Osteoblast (primary cell): ENCODE data around the gene PITPNM1. TPM values are rescaled to one million over a fixed set of nuclear protein-coding genes. Genes with fewer than 3 reads are reported as not detected.

Source experiments
- DNase-seq: peaks from one replicate; pipeline ENCODE4 v3.0.0; 2011; ENCODE audit warnings: low spot score, mixed read lengths; ENCODE audit not compliant: insufficient read length; ENCODE audit errors: missing footprints
- H2AFZ ChIP-seq: 2 replicates; pipeline ENCODE4 v1.6.0; 2011; ENCODE audit warnings: mild to moderate bottlenecking, low read length
- H3K27ac ChIP-seq: 2 replicates; pipeline ENCODE4 v1.5.1; 2011; ENCODE audit warnings: mild to moderate bottlenecking, low read depth, low read length, moderate library complexity
- H3K27me3 ChIP-seq: 2 replicates; pipeline ENCODE4 v1.6.0; 2012; ENCODE audit warnings: mild to moderate bottlenecking, control low read depth, inconsistent platforms, low read length, moderate library complexity; ENCODE audit not compliant: insufficient read depth
- H3K36me3 ChIP-seq: 2 replicates; pipeline ENCODE4 v1.5.1; 2011; ENCODE audit warnings: mild to moderate bottlenecking, low read length, control low read depth, moderate library complexity; ENCODE audit not compliant: insufficient read depth
- H3K4me1 ChIP-seq: 2 replicates; pipeline ENCODE4 v1.5.1; 2011; ENCODE audit warnings: mild to moderate bottlenecking, low read length, control low read depth, moderate library complexity; ENCODE audit not compliant: insufficient read depth
- H3K4me2 ChIP-seq: 2 replicates; pipeline ENCODE4 v1.6.0; 2011; ENCODE audit warnings: mild to moderate bottlenecking, low read length; ENCODE audit not compliant: insufficient read depth
- H3K4me3 ChIP-seq: fragments of 200-600 bp; sonication (generic); 3 replicates; pipeline ENCODE4 v1.5.1; 2012; ENCODE audit warnings: mild to moderate bottlenecking, low read length, inconsistent platforms; ENCODE audit not compliant: insufficient read depth
- H3K79me2 ChIP-seq: 2 replicates; pipeline ENCODE4 v1.6.0; 2012; ENCODE audit warnings: mild to moderate bottlenecking, low read length, control low read depth, inconsistent platforms; ENCODE audit not compliant: insufficient read depth
- H3K9me3 ChIP-seq: 2 replicates; pipeline ENCODE4 v1.5.1; 2011; ENCODE audit warnings: low read depth, low read length, control low read depth
- H4K20me1 ChIP-seq: 2 replicates; pipeline ENCODE4 v1.6.0; 2012; ENCODE audit warnings: mild to moderate bottlenecking, low read length, control low read depth; ENCODE audit not compliant: insufficient read depth
- CTCF ChIP-seq: IDR thresholded peaks from 2 replicates; pipeline ENCODE4 v1.5.1; 2011; ENCODE audit warnings: mild to moderate bottlenecking, low read depth, low read length, moderate library complexity; ENCODE audit errors: extremely low read depth
- total RNA-seq: library from RNA; depleted of rRNA; stranded (reverse); fragments of >200 nt; gene quantifications from 2 replicates; pipeline ENCODE4 v1.2.3, GENCODE V29; 2012

Gene PITPNM1
- total RNA-seq, 1 donor, result 14.1 TPM

GRCh38 chr11:67520856-67521824 is 16.0 kb upstream of the PITPNM1 start:
- Histone ChIP-seq H3K27ac (no peak overlapping the region), H3K79me2 (no peaks in the 10 kb centered on the region), H2AFZ (no peak overlapping the region), H3K4me3 (no peak overlapping the region), H3K4me1 (no peaks in the 10 kb centered on the region), H3K9me3 (no peaks in the 10 kb centered on the region), H3K36me3 (no peaks in the 10 kb centered on the region), H4K20me1 (no peaks in the 10 kb centered on the region), H3K4me2 (no peak overlapping the region), H3K27me3 (peaks cover 5% of the 10 kb centered on the region)
- no peak for DNase-seq
- TF ChIP-seq CTCF, result no peak

- no peak for TF ChIP-seq CTCF
- Histone ChIP-seq H3K9me3 (no peaks in the 10 kb centered on the region), H3K36me3 (no peaks in the 10 kb centered on the region), H3K27me3 (peaks cover 5% of the 10 kb centered on the region), H3K79me2 (no peaks in the 10 kb centered on the region), H4K20me1 (no peaks in the 10 kb centered on the region), H3K4me3 (no peak overlapping the region), H3K4me1 (no peaks in the 10 kb centered on the region), H2AFZ (no peak overlapping the region), H3K27ac (no peak overlapping the region), H3K4me2 (no peak overlapping the region)
- DNase-seq, result no peak
These were observed 14.6 kb upstream of the PITPNM1 start for GRCh38 chr11:67519726-67520125.

- H3K36me3 ChIP-seq, result no peaks in the 10 kb centered on the region
- DNase-seq, result no peak
- no peaks in the 10 kb centered on the region for H3K79me2 ChIP-seq
These were observed 12.8 kb upstream of the PITPNM1 start for GRCh38 chr11:67517784-67518552.

More at GRCh38 chr11:67517784-67518552, 12.8 kb upstream of the PITPNM1 start:
- no peaks in the 10 kb centered on the region for H4K20me1 ChIP-seq
- no peak overlapping the region for H3K4me3 ChIP-seq
- TF ChIP-seq CTCF, result no peak
- H2AFZ ChIP-seq, result no peak overlapping the region
- H3K27me3 ChIP-seq, result peaks cover 11% of the 10 kb centered on the region
- no peak overlapping the region for H3K4me2 ChIP-seq
- H3K27ac ChIP-seq, result no peak overlapping the region
- H3K9me3 ChIP-seq, result no peaks in the 10 kb centered on the region
- H3K4me1 ChIP-seq, result no peaks in the 10 kb centered on the region
